GM12878 (cell line): ENCODE results near the gene ITFG1. TPM values are rescaled to one million over a fixed set of nuclear protein-coding genes. Genes with fewer than 3 reads are reported as not detected.

ENCODE experiments used
- ATAC-seq: fragments of 200-7000 bp; cut with Tn5 transposase; 3 replicates; pipeline ENCODE4 v1.9.1; 2020; ENCODE audit warnings: mild to moderate bottlenecking, moderate library complexity
- BruUV-seq: library from RNA; stranded (reverse); fragments of 400-500 nt; replicated peaks from 2 replicates; lab custom pipeline; 2021; lab: Mats Ljungman, UMichigan
- CTCF ChIA-PET: fragments of 300-600 bp; sonication (Branson Sonifier 250); formaldehyde crosslinking; extraction: SDS; loops from one replicate; lab custom pipeline; 2021; ENCODE audit warnings: inconsistent platforms; lab: Yijun Ruan, JAX
- POLR2A ChIA-PET: fragments of 350-600 bp; formaldehyde crosslinking; extraction: SDS; loops from one replicate; lab custom pipeline; 2021; ENCODE audit warnings: inconsistent platforms; lab: Charles Lee
- RAD21 ChIA-PET: fragments of 300-600 bp; sonication (Branson Sonifier 250); formaldehyde crosslinking; loops from one replicate; lab custom pipeline; 2023; ENCODE audit warnings: antibody characterized with exemption; ENCODE audit not compliant: unreplicated experiment; lab: Charles Lee
- SMC1A ChIA-PET: fragments of 300-600 bp; sonication (Branson Sonifier 250); formaldehyde crosslinking; loops from one replicate; lab custom pipeline; 2023; ENCODE audit not compliant: unreplicated experiment, uncharacterized antibody; lab: Charles Lee
- DNase-seq: peaks from one replicate; pipeline ENCODE4 v3.0.0-alpha.2; 2011; ENCODE audit warnings: low read depth, low spot score
- FAIRE-seq: peaks from 3 replicates; lab custom pipeline; 2011; peaks lifted over from hg19 to GRCh38; lab: Jason Lieb, UNC
- H2AFZ ChIP-seq: 2 replicates; pipeline ENCODE4 v1.6.0; 2011; ENCODE audit warnings: low read depth, low read length, control low read depth; ENCODE audit not compliant: control insufficient read depth
- H3K27ac ChIP-seq: 2 replicates; pipeline ENCODE4 v1.5.1; 2011; ENCODE audit warnings: control low read depth; ENCODE audit not compliant: control insufficient read depth, insufficient read depth
- H3K27me3 ChIP-seq, 2 experiments: replicated peaks in 1 of 2; 2 replicates each; pipeline versions ENCODE4 v1.6.0 to v1.6.1; 2011; ENCODE audit warnings: low read length in 1 of 2; ENCODE audit not compliant: control insufficient read depth in 2 of 2, insufficient read depth in 2 of 2
- H3K36me3 ChIP-seq, 2 experiments: 2 replicates each; pipeline ENCODE4 v1.5.1; 2011; ENCODE audit warnings: low read length in 1 of 2; ENCODE audit not compliant: control insufficient read depth in 2 of 2, insufficient read depth in 2 of 2
- H3K4me1 ChIP-seq: 2 replicates; pipeline ENCODE4 v1.6.1; 2011; ENCODE audit warnings: mild to moderate bottlenecking, low read length, moderate library complexity, mixed read lengths; ENCODE audit not compliant: control insufficient read depth, insufficient read depth
- H3K4me2 ChIP-seq: 2 replicates; pipeline ENCODE4 v1.6.0; 2011; ENCODE audit warnings: control low read depth; ENCODE audit not compliant: control insufficient read depth, insufficient read depth
- H3K4me3 ChIP-seq: fragments of 200-600 bp; sonication (generic); 2 replicates; pipeline ENCODE4 v1.5.1; 2016
- H3K79me2 ChIP-seq: 2 replicates; pipeline ENCODE4 v1.6.0; 2011; ENCODE audit warnings: low read length; ENCODE audit not compliant: control insufficient read depth, insufficient read depth
- H3K9ac ChIP-seq: 2 replicates; pipeline ENCODE4 v1.8.0; 2011; ENCODE audit warnings: low read length, control low read depth, mixed read lengths; ENCODE audit not compliant: control insufficient read depth, insufficient read depth
- H3K9me3 ChIP-seq: replicated peaks from 3 replicates; pipeline ENCODE4 v1.5.1; 2011; ENCODE audit warnings: mild to moderate bottlenecking, low read length; ENCODE audit not compliant: control insufficient read depth, insufficient read depth
- H4K20me1 ChIP-seq: 2 replicates; pipeline ENCODE4 v1.6.0; 2011; ENCODE audit not compliant: control insufficient read depth, insufficient read depth
- BACH1 ChIP-seq: fragments of 450-650 bp; IDR thresholded peaks from 2 replicates; pipeline ENCODE4 v1.6.1; 2017; ENCODE audit warnings: mild to moderate bottlenecking, borderline replicate concordance
- FOXM1 ChIP-seq: IDR thresholded peaks from 2 replicates; pipeline ENCODE4 v1.6.1; 2012; ENCODE audit warnings: low read depth, mild to moderate bottlenecking, inconsistent platforms, low read length, moderate library complexity
- HDGF ChIP-seq: fragments of 450-650 bp; IDR thresholded peaks from 2 replicates; pipeline ENCODE4 v1.6.1; 2016; ENCODE audit warnings: antibody characterized with exemption
- MEF2A ChIP-seq: IDR thresholded peaks from 2 replicates; pipeline ENCODE4 v1.6.1; 2011; ENCODE audit warnings: low read depth, mild to moderate bottlenecking, low read length, moderate library complexity; ENCODE audit not compliant: insufficient read depth
- PAX5 ChIP-seq: IDR thresholded peaks from 2 replicates; pipeline ENCODE4 v1.6.1; 2011; ENCODE audit warnings: low read depth, low read length, borderline replicate concordance
- PAX8 ChIP-seq: fragments of 450-650 bp; IDR thresholded peaks from 2 replicates; pipeline ENCODE4 v1.6.1; 2017; ENCODE audit warnings: mild to moderate bottlenecking, moderate library complexity
- WGBS: methylation state at CpG from one replicate; pipeline ENCODE4 v1.1.6; 2016; ENCODE audit warnings: low lambda C conversion rate; ENCODE audit not compliant: insufficient replicate concordance, insufficient coverage; ENCODE audit errors: missing lambda C conversion rate; 5-methylcytosine and 5-hydroxymethylcytosine counted together
- in situ Hi-C: fragments of 300-500 bp; cut with MboI; formaldehyde crosslinking; loops from 9 replicates; pipeline ENCODE4 v1.14.3; 2018; ENCODE audit warnings: mixed read lengths
- intact Hi-C: fragments of 100-400 bp; cut with micrococcal nuclease; formaldehyde crosslinking; loops from one replicate; pipeline ENCODE4 v1.14.2; 2022; ENCODE audit not compliant: unreplicated experiment
- polyA plus RNA-seq, 11 experiments: library from polyadenylated mRNA; depleted of rRNA in 4 of 11; unstranded in 6 of 11; stranded (reverse) in 5 of 11; fragments of >200 nt; fragmentation: Nextera tagmentation in 4 of 11; fragmentation: Illumina TruSeq in 1 of 11; extraction: Ambion mirVana in 4 of 11; extraction: Trizol in 1 of 11; gene quantifications; 1 replicate in 1 of 11; 2 replicates in 10 of 11; pipeline versions ENCODE4 v1.2.1 to v1.2.3, GENCODE V29; 2011 to 2016; ENCODE audit warnings: inconsistent platforms in 2 of 11, missing spikeins in 2 of 11, low read depth in 1 of 11
- total RNA-seq, 4 experiments: library from RNA; depleted of rRNA in 3 of 4; stranded (reverse); fragments of >200 nt in 3 of 4; fragmentation: Illumina TruSeq in 1 of 4; extraction: Trizol in 1 of 4; gene quantifications; 2 replicates each; pipeline versions ENCODE4 v1.2.1 to v1.2.3, GENCODE V29; 2013 to 2021
- TF ChIP-seq, protein P1 (sequence below), 3 experiments: IDR thresholded peaks in 2 of 3; conservative IDR thresholded peaks in 1 of 3; 2 replicates each; pipeline ENCODE4 v1.5.1; 2011; ENCODE audit warnings: low read depth in 3 of 3, low read length in 3 of 3, mild to moderate bottlenecking in 3 of 3, control low read depth in 2 of 3, moderate library complexity in 2 of 3, inconsistent platforms in 1 of 3, mixed read lengths in 1 of 3; ENCODE audit not compliant: control insufficient read depth in 2 of 3, insufficient read depth in 1 of 3; ENCODE audit errors: extremely low read depth in 1 of 3

Gene ITFG1
- total and polyA plus RNA-seq, 10 of the 15 experiments (the other 5 are each of a cell fraction or from before 2014, with no cell fraction given) = 9.3 to 56.3 (median 28.6) TPM

DNA sequence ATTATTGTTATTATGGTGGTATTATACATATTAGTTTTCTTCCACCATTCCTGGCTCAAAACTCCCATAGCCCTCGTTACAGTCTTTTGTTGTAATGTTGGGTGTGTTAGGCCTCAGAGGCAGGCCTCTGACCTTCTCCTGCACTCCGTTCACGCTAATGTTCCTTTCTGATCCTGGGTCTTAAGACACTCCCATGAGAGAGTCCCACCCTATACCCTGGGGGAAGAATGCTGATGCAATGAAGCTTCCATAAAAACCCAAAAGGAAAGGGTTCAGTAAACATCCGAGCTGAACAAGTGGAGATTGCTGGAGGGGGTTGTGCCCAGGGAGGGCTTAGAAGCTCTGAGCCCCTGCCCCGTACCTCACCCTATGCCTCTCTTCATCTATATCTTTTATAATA lies 175.9 kb downstream of the ITFG1 start:
- ATAC-seq (no peak), DNase-seq (no peak)
- Histone ChIP-seq H3K9me3 (no peaks in the 10 kb centered on the region), H2AFZ (no peak overlapping the region), H3K4me1 (no peaks in the 10 kb centered on the region), H3K36me3 (no peaks in the 10 kb centered on the region), H3K4me2 (no peak overlapping the region), H3K4me3 (no peak overlapping the region), H3K27ac (no peak overlapping the region), H3K79me2 (no peaks in the 10 kb centered on the region), H4K20me1 (no peaks in the 10 kb centered on the region), H3K9ac (no peak overlapping the region), H3K27me3 (no peaks in the 10 kb centered on the region)
- ChIA-PET POLR2A (no interaction called here), CTCF (no interaction called here), RAD21 (no interaction called here)
- BruUV-seq = no TSS peak
- intact Hi-C loops (no loop called here), in situ Hi-C loops (no loop called here)
- 96% methylated on average over 5 of the region's 5 CpGs for WGBS
- no peak for TF ChIP-seq HDGF
- TF ChIP-seq PAX8 = no peak
- TF ChIP-seq BACH1 = no peak
- no peak for TF ChIP-seq FOXM1
- TF ChIP-seq MEF2A = no peak
- no peak for TF ChIP-seq PAX5
- TF ChIP-seq, protein P1, sequence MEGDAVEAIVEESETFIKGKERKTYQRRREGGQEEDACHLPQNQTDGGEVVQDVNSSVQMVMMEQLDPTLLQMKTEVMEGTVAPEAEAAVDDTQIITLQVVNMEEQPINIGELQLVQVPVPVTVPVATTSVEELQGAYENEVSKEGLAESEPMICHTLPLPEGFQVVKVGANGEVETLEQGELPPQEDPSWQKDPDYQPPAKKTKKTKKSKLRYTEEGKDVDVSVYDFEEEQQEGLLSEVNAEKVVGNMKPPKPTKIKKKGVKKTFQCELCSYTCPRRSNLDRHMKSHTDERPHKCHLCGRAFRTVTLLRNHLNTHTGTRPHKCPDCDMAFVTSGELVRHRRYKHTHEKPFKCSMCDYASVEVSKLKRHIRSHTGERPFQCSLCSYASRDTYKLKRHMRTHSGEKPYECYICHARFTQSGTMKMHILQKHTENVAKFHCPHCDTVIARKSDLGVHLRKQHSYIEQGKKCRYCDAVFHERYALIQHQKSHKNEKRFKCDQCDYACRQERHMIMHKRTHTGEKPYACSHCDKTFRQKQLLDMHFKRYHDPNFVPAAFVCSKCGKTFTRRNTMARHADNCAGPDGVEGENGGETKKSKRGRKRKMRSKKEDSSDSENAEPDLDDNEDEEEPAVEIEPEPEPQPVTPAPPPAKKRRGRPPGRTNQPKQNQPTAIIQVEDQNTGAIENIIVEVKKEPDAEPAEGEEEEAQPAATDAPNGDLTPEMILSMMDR (IDR thresholded peaks at IDR 0.05 in 2 of 3, conservative IDR thresholded peaks at IDR 0.05 in 1 of 3; ENCODE audit: control insufficient read depth in 2 of 3, extremely low read depth in 1 of 3, insufficient read depth in 1 of 3, low read depth in 3 of 3, low read length in 3 of 3) = no peak
- TF ChIP-seq, all 136 proteins: peak for 0
- no peak for FAIRE-seq
- SMC1A ChIA-PET = interaction anchor here (1.1 to 2.4 kb wide), 2 partner anchors 10 to 15 kb away, joined by 3 to 6 read pairs; no protein-coding TSS in a partner anchor
